GM21423 (cell line): ENCODE measurements around the gene IKZF1.

Experiments used
- ATAC-seq: cut with Tn5 transposase; IDR thresholded peaks from one replicate; pipeline ENCODE4 v1.9.1; 2021; ENCODE audit warnings: mild to moderate bottlenecking, moderate library complexity; ENCODE audit not compliant: unreplicated experiment

The IKZF1 gene

GRCh38 chr7:50282813-50283605, 21.5 kb upstream of the IKZF1 start:
- ATAC-seq: no peak

GRCh38 chr7:50283731-50284130, 20.8 kb upstream of the IKZF1 start:
- no peak for ATAC-seq

- ATAC-seq: no peak
These were observed 20.2 kb upstream of the IKZF1 start for GRCh38 chr7:50284296-50284695.

GRCh38 chr7:50285269-50285668, 19.2 kb upstream of the IKZF1 start:
- ATAC-seq: no peak

- ATAC-seq: no peak
These were observed 17.4 kb upstream of the IKZF1 start for GRCh38 chr7:50287129-50287528.

GRCh38 chr7:50292165-50292757, 12.3 kb upstream of the IKZF1 start:
- ATAC-seq: no peak

- no peak for ATAC-seq
These were observed 11.8 kb upstream of the IKZF1 start for GRCh38 chr7:50292763-50293162.

GRCh38 chr7:50293509-50294179, 10.9 kb upstream of the IKZF1 start:
- ATAC-seq: peak; percentile 68

- no peak for ATAC-seq
These were observed 9.4 kb upstream of the IKZF1 start for GRCh38 chr7:50295133-50295532.

- ATAC-seq: no peak
These were observed 7.7 kb upstream of the IKZF1 start for GRCh38 chr7:50296799-50297198.

- no peak for ATAC-seq
These were observed 5.5 kb upstream of the IKZF1 start for GRCh38 chr7:50298811-50299562.

GRCh38 chr7:50300336-50300735, 4.2 kb upstream of the IKZF1 start:
- no peak for ATAC-seq

- no peak for ATAC-seq
These were observed 1.8 kb upstream of the IKZF1 start for GRCh38 chr7:50302486-50303334.

- peak; percentile 19 for ATAC-seq
These were observed 984 bp upstream of the IKZF1 start for GRCh38 chr7:50303335-50304128.

- peak; percentile 41 for ATAC-seq
These were observed 531 bp downstream of the IKZF1 start for GRCh38 chr7:50304911-50305582.

GRCh38 chr7:50305583-50306493, 1.3 kb downstream of the IKZF1 start:
- no peak for ATAC-seq

- no peak for ATAC-seq
These were observed 2.2 kb downstream of the IKZF1 start for GRCh38 chr7:50306494-50307367.
